DOHH2 (cell line): Measurements from ENCODE around the gene FEM1B.

Experiments
- EZH2phosphoT487 ChIP-seq: fragments of 200-600 bp; sonication (generic); IDR thresholded peaks from 2 replicates; pipeline ENCODE4 v1.6.1; 2017; ENCODE audit warnings: borderline replicate concordance, mild to moderate bottlenecking, antibody characterized with exemption, low read length, moderate library complexity, mixed read lengths
- TF ChIP-seq, protein P1 (sequence below): fragments of 200-600 bp; sonication (generic); IDR thresholded peaks from one replicate; pipeline ENCODE4 v1.5.1; 2014; ENCODE audit warnings: antibody characterized with exemption, mild to moderate bottlenecking, low read depth, low read length; ENCODE audit not compliant: poor library complexity, severe bottlenecking

DNA sequence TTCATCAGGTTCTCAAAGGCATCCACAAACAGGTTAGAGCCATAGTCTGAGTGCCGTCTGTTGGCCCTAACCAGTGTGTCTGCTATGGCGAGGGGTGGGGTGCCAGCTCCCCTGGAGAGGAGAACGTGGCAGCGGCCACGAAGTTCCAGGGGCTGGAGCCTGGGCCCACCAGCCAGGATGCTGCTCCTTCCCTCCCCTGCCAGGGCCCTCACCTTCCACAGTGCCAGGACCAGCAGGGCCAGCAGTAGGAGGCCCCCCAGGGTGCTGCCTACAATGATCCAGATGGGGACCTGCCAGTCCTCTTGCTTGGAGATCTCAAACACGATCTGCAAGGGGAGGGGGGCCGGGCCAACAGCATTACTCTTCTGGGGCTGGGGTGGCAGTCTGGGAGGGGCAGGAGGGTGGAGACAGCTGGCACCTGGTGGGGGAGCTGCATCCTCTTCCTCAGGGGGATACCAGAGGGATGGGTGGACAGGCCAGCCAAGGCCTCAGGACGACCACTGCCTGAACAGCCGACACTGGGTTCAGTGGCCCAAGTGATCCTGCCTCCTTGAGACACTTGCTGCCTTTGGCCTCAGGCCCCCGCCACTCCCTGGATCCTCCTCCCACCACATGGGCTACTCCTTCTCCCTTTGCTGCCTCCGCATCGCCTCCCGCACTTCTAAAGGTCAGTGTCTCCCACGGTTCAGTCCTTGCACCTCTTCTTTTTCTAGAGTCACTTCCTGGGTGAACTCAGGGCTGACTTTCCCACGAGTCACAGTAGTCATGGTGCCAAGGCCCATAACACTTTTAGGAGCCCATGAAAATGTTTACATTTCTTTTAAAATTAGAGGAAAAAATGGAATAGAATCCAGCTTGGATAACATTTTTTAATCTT lies 26.3 kb downstream of the FEM1B start:
- TF ChIP-seq, protein P1, sequence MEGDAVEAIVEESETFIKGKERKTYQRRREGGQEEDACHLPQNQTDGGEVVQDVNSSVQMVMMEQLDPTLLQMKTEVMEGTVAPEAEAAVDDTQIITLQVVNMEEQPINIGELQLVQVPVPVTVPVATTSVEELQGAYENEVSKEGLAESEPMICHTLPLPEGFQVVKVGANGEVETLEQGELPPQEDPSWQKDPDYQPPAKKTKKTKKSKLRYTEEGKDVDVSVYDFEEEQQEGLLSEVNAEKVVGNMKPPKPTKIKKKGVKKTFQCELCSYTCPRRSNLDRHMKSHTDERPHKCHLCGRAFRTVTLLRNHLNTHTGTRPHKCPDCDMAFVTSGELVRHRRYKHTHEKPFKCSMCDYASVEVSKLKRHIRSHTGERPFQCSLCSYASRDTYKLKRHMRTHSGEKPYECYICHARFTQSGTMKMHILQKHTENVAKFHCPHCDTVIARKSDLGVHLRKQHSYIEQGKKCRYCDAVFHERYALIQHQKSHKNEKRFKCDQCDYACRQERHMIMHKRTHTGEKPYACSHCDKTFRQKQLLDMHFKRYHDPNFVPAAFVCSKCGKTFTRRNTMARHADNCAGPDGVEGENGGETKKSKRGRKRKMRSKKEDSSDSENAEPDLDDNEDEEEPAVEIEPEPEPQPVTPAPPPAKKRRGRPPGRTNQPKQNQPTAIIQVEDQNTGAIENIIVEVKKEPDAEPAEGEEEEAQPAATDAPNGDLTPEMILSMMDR: no peak
- no peak for TF ChIP-seq EZH2phosphoT487
